Umbilical cord (tissue), 2 donors: Measurements from ENCODE around the gene IRS1. TPM values are rescaled to one million over a fixed set of nuclear protein-coding genes. Genes with fewer than 3 reads are reported as not detected.

Experiments
- DNase-seq: peaks from one replicate; pipeline ENCODE4 v3.0.0-alpha.2; 2015; ENCODE audit warnings: low spot score
- total RNA-seq: library from RNA; depleted of rRNA; stranded (reverse); fragments of >200 nt; gene quantifications from one replicate; pipeline ENCODE4 v1.2.3, GENCODE V29; 2014; ENCODE audit warnings: low replicate concordance; ENCODE audit not compliant: insufficient read depth

The IRS1 gene
- total RNA-seq, 1 donor from 2014 or later = 15.2 TPM

- DNase-seq = no peak
These were observed 19.3 kb upstream of the IRS1 start for GRCh38 chr2:226818930-226819329.

GRCh38 chr2:226813148-226813701, 13.6 kb upstream of the IRS1 start:
- DNase-seq = no peak

- DNase-seq = no peak
These were observed 3.8 kb upstream of the IRS1 start for GRCh38 chr2:226803410-226803809.

- DNase-seq = peak; percentile 84
These were observed 3.0 kb upstream of the IRS1 start for GRCh38 chr2:226802573-226802972.

- peak; percentile 93 for DNase-seq
These were observed 1.5 kb upstream of the IRS1 start for GRCh38 chr2:226800941-226801784.

GRCh38 chr2:226799976-226800940, 638 bp upstream of the IRS1 start:
- peak; percentile 34 for DNase-seq

DNA sequence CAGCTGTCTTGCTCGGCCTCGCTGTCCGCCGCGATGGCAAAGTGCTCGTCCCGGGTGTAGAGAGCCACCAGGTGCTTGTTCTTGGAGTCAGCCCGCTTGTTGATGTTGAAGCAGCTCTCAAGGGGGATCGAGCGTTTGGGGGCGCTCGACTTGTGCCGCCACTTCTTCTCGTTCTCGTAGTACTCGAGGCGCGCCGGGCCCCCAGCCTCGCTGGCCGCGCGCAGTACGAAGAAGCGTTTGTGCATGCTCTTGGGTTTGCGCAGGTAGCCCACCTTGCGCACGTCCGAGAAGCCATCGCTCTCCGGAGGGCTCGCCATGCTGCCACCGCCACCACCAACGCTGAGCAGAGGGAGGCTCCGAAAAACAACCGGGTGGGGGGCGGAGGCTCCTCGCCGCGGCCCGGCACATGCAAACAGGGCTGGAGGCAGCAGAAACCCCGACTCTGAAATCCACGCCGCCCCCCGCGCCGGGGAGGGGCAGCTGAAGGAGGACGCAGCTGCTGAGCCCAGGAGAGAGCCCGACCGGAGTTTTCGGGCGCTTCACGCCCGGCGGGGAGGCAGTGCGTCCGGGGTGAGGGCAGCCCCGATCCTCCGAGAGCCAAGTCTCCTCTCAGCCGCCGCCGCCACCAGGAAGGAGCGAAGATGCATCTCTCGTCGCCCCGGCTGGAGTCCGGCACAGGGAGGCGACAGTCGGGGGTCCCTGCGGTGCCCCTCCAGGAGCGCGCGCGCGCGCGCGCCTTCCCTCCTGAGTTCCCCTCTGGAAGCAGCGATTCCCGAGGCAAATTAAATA, 1.0 kb downstream of the IRS1 start:
- DNase-seq = peak; percentile 60

- no peak for DNase-seq
These were observed 1.6 kb downstream of the IRS1 start for GRCh38 chr2:226797989-226798421.

DNA sequence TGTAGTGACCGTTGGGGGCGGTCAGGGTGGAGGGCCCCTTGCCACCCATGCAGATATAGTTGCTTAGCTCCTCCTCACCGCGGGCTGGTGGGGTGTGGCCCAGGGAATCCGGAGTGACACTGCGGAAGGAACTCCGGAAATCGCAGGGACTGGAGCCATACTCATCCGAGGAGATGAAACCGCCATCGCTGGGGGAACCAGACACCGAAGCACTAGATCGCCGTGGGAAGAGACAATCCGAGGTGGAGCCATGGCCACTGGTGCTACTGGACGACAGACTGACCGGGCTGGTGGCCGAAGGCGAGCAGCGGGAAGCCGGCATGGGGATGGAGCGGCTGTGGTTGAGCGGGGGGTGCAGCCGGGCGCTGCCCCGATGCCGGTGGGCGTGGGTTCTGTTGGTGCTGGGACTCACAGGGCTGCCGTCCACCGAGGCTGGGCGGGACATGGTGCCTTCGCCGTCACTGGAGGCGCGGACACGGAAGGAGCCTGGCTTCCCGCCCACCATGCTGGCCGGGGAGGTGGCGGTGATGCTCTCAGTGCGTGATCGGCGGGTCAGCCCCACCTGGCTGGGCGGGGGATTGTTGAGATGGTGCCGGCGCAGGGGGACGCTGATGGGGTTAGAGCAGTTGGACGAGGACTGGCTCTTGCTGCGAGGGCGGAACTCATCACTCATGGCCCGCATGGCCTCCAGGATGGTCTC, 2.2 kb downstream of the IRS1 start:
- no peak for DNase-seq

GRCh38 chr2:226796840-226797288, 2.8 kb downstream of the IRS1 start:
- DNase-seq = no peak

DNA sequence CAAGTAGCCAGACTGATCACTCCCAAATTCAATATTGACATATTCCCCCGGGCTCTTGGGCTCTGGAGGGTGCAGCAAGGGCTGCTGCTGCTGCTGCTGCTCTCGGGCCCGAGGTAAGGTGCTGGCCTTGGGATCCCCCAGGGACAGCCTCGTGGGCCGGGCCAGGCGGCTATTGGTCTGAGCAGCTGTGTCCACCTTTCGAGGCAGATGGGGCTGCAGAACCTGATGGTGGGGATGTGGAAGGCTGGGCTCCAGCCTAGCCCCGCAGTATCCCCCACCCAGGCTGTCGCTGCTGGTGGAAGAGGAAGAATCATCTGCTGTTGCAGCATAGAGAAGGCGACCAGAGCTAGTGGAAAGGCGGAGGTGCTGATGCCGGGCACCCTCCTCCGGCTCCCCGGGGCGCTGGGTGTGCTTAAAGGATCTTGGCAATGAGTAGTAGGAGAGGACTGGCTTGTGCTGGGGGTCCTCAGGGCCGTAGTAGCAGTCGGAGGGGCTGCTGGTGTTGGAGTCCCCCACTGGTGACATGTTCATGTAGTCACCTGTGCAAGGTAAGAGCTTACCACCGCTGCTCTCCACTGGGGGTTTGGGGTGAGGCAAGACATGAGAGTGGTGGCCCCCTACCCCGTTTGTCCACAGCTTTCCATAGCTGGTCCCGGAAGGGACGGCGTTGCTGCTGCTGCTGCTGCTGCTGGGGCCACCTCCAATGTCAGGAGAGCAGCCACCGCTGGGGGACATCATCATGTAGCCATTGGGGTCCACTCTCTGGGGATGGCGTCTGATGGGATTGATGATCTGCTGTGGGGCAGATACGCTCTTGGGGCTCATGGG, 3.4 kb downstream of the IRS1 start:
- DNase-seq = no peak

- no peak for DNase-seq
These were observed 4.2 kb downstream of the IRS1 start for GRCh38 chr2:226795281-226796011.

DNA sequence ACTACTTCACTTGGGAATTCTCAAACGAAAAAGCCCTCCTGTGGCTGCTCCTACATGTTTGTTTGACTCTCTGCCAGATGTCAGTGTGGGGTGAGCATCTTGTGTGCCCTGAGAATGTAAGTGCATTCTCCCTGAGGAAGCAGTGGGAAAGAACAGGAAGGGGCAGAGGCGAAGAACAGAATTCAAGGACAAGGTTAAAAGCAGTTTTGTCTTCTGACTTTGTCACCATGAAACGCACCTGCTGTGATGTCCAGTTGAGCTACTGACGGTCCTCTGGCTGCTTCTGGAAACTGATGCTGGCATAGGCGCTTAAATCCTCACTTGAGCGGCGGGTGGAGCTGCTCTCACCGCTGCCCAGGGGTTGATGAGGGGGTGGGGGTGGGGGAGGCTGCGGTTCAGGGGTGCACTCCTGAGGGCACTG, 4.9 kb downstream of the IRS1 start:
- DNase-seq = peak; percentile 65

- peak; percentile 59 for DNase-seq
These were observed 5.4 kb downstream of the IRS1 start for GRCh38 chr2:226794196-226794661.

DNA sequence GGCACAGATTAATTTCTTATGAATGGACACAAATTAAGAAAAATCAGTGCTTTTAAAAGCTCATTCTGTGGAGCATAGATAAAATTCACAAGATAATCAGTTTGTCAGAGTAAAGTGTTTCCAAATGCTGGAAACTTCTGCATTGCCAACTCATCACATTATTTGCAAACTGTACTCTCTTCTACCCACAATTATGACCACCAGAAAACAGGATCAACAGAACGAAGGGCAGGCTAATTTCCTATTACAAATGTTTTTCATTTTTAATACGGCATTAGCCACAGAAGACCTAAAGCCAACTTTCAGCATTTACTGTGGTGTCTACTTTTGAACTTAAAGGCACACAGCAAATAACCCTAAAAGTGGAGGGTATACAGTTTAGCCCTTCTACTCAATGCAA, 6.0 kb downstream of the IRS1 start:
- DNase-seq = no peak

DNA sequence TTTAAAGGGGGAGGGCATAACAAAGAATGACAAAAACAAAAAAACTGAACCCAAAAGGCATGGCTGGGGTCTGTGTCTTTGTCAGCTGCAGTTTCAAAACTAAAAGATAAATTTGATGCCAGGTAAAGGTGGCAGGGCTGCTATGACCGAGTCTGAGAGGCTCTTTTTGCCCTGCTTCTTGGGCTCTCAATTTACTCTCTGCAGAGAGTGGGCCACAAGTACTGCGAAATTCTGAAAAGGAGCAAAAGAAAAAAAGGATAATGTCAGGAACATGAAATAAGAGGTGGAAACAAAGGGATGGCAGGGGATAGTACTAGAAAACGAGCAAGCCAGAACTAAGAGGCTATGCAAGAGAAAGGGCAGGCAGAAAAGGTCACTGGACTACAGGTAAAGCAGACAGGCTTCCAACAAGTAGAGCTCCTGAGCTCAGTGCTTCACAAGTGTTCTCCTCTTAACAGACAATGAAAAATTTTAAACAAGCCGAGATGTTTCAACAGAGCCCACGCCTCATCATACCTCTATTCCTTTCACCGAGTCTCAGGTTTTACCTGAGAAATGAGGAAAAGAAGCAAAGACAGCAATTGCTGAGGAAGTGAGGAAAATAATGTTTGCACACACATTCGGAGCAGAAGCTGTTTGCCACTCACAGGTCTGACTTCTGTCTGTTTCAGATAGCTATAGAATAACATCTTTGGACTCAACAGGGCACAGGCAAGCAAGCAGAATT, 7.3 kb downstream of the IRS1 start:
- DNase-seq = no peak

DNA sequence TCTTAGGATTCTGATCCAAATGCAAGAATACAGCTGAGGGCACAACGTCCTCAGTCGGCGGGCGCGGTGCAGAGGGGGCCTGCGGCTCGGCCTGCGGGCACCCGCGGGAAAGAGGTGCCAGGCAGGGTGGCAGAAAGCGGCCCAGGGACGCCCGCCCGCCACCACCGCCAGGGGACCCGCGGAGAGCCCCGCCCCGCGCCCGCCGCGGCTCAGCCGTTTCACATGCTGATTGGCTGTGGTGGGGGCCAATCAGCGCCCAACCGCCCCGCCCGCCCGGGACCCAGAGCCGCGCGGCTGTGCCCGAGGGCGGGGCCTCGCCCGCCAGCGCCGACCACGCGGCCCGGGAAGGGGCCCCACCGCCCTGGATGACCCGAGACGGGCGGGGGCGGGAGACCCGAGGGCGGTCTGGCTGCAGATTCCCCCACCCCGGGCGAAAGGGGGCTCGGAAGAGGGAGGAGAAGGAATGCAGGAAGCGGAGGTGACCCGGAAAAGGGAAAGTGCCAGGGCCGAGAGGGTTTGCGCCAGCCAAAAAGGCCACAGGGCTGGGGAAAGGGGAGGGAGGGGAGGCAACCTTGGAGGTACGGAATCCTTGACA, 8.0 kb downstream of the IRS1 start:
- DNase-seq = peak; percentile 91

DNA sequence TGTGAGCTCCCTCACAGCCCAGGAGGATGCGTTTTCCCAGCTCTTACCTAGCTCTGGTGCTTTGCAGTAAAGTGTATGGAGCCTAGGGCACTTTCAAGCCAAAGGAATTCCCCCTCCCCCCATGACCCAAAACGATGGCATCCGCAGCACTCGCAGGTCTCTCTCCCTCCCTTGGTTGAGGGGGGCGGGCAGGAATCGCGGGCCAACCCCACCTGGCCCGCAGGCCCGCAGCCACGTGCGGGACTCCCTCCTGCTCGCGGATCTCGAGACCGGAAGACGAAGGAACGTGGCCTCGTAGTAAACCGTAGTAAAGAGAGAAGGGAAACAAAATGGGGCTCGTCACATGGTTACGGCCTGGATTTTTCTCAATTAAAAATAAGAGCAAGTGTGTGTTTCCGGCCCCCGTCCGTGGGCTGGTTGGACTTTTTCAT, 8.5 kb downstream of the IRS1 start:
- DNase-seq = peak; percentile 78
